GM21360 (cell line): ENCODE measurements around the gene ADCK2.
"Not testable (repeated sequence)": the region's sequence is repeated elsewhere in the genome, so short reads cannot be mapped to it uniquely, and the experiment has no call there.

Experiments used
- ATAC-seq: cut with Tn5 transposase; IDR thresholded peaks from one replicate; pipeline ENCODE4 v1.9.1; 2021; ENCODE audit warnings: mild to moderate bottlenecking, moderate library complexity; ENCODE audit not compliant: unreplicated experiment

ADCK2 gene

DNA sequence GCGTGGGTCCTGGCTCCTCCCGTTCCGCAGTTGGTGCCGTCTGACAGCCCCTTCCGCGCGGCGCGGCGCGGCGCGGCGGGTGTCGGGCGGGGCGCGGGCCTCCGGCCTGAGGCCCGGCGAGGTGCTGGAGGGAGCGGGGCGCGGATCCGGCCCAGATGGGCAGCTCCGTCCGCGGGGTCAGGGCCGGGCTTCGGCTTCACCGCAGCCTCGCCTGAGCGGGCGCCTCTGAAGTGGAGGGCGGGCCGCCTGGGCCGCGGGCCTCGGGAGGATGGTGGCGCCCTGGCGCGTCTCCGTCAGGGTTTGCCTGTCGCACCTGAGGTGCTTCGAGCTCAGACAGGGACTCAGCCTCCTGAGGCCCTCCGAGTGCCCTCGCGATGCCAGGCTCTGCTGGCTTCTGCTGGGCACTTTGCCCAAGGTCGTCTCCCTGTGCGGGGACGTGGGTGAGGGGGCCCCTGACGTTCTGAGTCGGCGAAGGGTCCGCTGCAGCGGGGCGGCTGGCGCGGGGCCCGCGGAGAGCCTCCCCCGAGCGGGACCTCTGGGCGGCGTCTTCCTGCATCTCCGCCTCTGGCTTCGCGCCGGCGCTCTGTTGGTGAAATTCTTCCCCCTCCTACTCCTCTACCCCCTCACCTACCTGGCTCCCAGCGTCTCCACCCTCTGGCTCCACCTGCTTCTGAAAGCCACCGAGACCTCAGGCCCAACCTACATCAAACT is 473 bp downstream of the ADCK2 start:
- peak; percentile 30 for ATAC-seq

DNA sequence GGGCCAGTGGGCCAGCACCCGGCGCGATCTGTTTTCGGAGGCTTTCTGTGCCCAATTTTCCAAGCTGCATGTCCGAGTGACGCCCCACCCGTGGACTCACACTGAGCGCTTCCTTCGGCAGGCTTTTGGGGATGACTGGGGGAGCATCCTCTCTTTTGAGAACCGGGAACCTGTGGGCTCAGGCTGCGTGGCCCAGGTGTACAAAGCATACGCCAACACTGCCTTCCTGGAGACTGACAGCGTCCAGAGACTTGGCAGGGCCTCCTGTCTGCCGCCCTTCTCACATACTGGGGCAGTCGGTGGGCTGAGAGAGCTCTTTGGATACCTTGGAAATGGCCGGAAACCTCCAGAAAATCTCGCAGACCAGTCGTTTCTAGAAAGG is 1.0 kb downstream of the ADCK2 start:
- no peak for ATAC-seq

DNA sequence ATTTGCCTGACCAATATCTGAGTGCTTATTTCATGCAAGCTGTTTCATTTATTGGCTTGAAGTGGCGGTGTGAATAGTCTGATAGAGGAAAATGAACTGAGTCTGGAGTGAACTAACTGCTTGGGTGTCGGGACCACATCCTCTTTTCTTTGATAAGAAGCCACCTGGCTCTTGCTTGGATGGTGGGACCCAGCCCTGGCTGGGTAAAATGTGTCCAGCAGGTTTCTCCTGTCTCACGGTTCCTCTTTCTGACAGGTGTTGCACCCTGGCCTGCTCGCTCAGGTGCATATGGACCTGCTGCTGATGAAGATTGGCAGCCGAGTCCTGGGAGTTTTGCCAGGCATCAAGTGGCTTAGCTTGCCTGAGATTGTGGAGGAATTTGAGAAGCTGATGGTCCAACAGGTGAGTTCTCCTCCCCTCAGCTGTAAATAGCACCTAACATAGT is 1.6 kb downstream of the ADCK2 start:
- peak; percentile 36 for ATAC-seq

- ATAC-seq: no peak
Measured at GRCh38 chr7:140674899-140675701, 2.4 kb downstream of the ADCK2 start.

GRCh38 chr7:140675726-140676125 is 3.0 kb downstream of the ADCK2 start:
- ATAC-seq: no peak

DNA sequence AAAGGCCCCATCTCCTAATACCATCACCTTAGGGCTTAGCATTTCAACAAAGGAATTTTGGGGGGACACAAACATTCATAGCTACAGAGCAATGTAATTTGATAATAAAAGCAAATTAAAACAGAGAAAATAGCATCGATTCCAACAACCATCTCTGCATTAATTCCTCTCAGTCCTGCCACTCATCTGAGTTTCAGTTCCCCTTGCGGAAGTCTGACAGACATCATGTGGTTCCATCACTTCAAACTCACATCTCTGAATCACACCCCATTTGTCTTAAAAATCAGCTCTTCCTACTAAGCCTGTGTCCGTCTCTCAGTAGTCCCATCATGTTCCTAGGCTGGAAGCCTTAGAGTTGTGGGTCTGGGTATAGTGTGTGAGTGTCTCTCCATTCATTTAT is 3.6 kb downstream of the ADCK2 start:
- peak; percentile 44 for ATAC-seq

- ATAC-seq: not testable (repeated sequence)
Measured at GRCh38 chr7:140676956-140677355, 4.2 kb downstream of the ADCK2 start.

- no peak for ATAC-seq
Measured at GRCh38 chr7:140677496-140677895, 4.8 kb downstream of the ADCK2 start.

DNA sequence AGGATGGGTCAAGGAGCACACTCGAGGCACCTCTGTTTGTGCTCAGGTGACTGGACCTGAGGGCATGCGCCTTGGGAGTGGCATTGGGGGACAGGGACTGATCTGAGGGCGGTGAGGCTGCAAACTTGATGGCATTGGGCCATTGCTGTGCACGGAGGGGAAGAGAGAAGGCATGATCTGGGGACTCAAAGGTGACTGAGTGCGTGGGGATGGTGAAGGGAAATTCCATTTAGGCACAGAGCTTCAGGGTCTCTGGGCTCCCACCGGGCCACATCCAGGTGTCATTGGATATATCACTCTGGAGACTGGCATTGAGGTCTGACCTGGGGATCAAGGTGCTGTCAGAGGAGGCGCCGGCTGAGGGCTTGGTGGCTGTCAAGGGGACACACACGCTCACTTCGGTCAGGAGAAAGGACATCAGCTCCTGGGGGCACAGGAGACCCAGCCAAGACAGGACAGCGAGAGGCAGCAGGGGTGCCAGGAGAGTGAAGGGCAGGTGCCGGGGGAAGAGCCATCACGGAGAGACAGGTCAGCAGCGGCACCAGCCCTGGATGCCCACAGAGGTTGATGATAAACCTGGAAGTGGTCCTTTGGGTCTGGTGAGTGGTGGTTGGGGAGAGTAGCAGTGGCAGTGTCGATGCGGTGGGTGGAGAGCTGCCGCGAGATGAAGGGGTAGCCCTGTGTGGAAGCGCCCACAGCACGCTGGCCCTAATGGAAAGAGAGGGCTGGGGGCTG is 5.5 kb downstream of the ADCK2 start:
- no peak for ATAC-seq

DNA sequence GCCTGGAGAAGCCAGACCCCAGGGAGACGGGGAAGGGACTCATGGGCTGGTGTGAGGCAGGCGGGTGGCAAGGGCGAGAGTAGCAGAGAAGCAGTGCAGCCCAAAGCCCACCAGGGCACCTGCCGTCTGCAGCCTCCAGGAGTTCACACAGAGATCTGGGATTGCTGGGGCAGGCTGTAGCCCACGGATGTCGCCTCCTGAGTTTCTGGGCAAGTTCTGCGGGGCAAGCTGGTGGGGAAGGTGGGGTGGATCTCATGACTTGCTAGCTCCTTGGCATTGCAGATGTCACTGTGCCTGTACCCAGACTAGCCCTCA is 6.0 kb downstream of the ADCK2 start:
- ATAC-seq: no peak

DNA sequence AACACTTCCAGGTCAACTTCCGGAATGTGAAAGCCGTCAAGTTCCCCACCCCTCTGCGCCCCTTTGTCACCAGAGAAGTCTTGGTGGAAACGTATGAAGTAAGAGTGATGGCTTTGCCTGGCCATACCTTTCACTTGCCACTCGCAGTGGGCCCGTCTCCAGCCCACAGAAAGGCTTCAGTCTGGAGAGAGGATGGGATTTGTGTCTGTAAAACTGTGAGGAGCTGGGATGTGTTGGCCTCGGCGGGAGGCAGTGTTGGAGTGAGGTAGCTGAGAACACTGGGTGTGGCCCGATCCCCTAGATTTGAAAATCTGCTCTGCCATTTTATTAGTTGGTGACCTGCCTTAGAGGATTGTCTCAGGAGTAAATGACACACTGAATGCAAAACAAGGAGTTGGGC is 6.4 kb downstream of the ADCK2 start:
- ATAC-seq: no peak

GRCh38 chr7:140680886-140681285 is 8.1 kb downstream of the ADCK2 start:
- ATAC-seq: no peak

- no peak for ATAC-seq
Measured at GRCh38 chr7:140681766-140682165, 9.0 kb downstream of the ADCK2 start.

DNA sequence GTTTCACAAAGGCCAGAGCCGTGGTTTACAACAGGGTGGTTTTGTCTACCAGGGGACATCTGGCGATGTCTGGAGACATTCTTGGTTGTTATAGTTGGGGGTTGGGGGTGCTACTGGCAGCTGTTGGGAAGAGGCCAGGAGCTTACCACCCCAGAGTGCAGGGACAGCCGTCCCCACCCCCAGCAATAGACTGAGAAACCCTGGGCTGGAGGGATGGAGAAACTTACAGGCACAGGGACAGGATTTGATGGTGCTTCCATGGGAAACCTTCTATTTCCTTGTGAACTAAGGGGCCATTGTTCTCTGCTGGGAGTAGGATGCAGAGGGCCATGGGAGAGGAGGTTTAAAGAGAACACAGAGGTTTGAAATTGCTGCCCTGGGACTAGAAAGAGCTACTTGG is 10.9 kb downstream of the ADCK2 start:
- no peak for ATAC-seq

DNA sequence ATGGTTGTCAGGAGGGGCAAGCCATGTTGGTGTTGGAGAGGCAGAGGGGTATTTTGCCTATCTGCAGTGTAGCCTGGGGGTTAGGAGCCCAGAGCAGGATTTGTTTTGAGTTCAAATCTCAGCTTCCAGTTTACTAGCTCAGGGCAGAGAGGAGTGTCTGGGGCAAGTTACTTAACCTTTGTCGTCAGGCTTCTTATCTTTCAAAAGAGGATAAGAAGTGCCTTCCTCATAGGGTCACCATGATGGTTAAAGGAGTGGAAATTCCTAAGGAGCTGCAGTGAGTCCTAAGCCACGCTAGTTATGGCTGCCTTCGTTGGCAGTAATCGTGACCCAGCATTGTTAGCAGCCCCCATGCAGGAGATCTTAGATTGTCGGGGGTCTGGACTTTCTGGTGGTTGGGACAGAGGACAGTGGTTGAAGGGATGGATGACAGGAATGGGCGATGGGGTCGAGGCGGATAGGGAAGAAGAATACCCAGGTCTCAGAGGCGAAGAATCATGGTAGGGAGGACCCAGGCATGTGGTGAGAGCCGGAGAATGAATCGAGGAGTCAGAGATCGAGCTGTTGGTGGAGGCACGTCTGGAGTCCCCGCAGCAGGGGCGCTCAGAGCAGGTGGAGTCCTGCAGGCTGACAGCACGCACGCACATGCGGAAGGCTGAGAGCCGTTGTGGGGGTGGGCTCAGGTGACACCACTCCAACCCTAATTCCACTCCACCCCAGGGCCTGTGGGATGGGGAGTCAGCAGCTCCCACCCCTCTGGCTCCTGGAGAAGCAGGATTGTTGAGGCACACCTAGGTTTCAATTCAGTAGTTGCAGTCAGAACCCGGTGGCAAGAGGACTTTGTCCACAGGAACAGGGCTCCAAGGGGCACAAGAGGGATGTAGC is 11.6 kb downstream of the ADCK2 start:
- ATAC-seq: no peak

DNA sequence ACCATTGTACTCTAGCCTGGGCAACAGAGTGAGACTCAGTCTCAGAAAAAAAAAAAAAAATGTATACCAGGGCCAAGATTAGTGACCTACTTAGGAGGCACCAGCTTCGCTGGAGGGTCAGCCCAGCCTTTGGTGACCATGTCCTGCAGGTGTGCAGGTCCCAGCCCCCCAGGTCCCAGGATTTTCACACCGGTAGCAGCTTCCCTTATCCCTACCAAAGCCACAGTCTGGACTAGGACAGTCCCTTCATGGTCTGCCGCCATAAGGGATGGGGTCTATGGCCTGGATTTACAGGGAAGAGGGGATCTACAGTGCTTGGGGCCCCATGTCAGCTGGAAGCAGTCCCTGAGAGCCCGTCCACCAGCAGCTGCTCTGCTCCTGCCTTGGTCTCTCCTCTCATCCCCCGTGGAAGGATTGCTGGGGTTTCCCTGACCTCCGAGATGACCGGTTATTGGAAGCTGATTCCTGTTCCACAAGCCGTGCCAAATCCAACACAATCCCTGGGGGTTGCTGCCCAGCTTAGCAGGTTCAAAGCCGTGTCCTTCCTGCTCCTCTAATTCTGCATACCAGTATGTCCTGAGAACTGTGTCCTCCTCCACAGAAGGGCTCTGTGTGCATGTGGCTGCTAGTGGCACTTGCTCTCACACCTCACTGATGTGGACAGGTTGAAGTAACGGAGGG is 12.8 kb downstream of the ADCK2 start:
- no peak for ATAC-seq

DNA sequence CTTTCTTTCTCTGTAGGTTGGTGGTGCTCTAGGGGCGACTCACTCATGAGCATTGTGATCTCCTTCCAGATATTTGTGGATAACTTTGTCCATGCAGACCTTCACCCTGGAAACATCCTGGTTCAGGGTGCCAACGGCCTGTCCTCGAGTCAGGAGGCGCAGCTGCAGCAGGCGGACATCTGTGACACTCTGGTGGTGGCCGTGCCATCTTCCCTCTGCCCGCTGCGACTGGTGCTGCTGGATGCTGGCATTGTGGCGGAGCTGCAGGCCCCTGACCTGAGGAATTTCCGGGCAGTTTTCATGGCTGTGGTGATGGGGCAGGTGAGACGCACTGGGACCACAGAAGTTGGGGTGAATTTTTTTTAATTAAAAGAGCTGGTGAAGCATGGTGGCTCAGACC is 14.2 kb downstream of the ADCK2 start:
- no peak for ATAC-seq

- no peak for ATAC-seq
Measured at GRCh38 chr7:140688341-140688740, 15.6 kb downstream of the ADCK2 start.

GRCh38 chr7:140689199-140690152 is 16.7 kb downstream of the ADCK2 start:
- ATAC-seq: no peak
